HG03280 (cell line): ENCODE results near the gene SNX22.

ENCODE experiments used
- ATAC-seq: cut with Tn5 transposase; IDR thresholded peaks from one replicate; pipeline ENCODE4 v1.9.1; 2021; ENCODE audit warnings: mild to moderate bottlenecking, moderate library complexity; ENCODE audit not compliant: unreplicated experiment

SNX22 gene

DNA sequence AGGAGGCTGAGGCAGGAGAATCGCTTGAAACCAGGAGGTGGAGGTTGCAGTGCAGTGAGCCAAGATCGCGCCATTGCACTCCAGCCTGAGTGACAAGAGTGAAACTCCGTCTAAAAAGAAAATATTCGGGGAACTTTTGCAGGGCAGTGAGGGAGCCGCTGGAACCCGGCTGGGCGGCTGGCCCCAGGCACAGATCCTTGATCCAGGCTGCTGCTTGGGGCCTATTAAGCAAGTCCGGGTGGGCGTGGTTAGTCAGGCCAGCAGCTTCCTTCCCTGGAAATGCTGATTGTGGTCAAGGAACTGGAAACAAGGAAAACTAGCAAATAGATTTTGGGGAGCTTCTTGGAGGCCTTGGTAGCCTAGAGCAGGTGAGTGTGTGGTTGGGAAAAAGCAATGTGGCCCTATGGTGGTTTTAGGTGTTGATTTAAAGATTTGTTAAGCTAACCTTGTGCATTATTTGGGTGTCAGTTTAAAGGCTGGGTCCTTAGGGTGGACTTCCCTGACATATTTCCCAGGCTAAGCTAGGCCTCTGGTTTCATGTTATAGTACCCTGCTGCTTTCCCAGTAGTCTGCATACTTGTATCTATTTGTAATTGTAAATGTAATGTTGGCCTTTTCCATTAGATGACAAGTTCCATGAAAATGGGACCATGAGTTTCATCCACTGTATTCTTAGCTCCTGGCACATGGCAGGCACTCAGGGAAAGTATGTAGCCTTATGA lies 17.7 kb upstream of the SNX22 start:
- ATAC-seq: no peak

DNA sequence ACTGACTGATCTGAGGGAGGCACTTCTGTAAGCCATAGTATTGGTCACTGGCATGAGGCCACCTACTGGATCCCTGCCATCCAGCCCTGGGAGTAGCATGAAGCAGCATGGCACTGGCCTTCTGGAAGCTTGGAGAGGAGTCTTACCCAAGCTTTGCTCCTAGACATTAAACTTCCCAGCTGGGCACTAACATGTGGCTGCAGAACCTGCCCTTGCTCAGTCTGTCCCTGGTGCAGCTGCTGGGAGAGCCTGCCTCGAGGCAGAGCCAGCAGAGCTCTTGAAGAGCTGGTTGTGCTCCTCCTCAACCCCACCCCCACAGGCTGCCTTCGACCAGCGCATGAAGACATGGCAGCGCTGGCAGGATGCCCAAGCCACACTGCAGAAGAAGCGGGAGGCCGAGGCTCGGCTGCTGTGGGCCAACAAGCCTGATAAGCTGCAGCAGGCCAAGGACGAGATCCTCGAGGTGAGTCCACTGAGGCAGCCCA lies 17.1 kb upstream of the SNX22 start:
- ATAC-seq: no peak

DNA sequence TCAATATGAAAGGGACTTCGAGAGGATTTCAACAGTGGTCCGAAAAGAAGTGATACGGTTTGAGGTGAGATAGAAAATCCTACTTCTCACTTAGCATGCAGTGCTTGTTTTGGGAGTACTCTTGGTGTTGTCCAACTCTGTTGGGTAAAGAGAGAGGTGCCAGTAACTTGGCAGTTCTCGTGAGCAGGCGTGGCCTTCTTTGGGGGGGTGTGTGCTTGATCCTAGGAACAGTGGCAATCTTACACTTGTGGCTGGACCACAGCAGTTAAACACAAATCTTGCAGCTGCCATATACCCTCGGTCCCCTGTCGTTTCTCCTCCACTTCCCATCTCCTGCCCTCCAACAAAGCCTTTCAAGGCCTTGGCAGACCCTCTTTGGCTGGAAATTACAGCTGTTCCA lies 15.2 kb upstream of the SNX22 start:
- ATAC-seq: no peak

DNA sequence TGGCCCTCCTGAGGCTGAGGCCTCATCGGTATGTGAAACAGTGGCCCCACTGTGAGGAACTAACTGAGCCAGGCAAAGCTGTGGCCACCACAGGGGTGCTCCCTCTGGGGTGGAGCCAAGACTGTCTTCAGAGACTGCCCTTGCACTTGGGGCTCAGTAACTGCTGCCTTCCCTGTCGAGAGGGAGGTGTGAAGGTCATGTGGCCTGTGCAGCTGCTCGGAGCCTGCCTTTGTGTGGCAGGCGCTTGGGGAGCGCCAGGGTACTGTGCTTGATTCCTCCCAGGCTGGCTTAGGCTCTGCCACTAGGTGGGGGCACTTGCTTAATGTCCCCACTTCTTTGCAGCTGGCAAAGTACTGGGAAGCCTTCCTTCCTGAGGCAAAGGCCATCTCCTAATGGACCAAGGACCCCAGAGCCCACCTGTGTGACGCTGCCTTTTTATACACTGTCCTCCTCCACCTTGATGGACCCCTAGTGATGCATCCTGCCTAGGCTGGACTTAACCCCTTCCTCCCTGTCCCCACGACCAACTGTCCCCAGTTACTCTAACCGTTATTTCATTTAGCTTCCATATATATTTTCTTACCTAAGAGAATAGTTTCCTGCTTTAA lies 14.2 kb upstream of the SNX22 start:
- no peak for ATAC-seq

DNA sequence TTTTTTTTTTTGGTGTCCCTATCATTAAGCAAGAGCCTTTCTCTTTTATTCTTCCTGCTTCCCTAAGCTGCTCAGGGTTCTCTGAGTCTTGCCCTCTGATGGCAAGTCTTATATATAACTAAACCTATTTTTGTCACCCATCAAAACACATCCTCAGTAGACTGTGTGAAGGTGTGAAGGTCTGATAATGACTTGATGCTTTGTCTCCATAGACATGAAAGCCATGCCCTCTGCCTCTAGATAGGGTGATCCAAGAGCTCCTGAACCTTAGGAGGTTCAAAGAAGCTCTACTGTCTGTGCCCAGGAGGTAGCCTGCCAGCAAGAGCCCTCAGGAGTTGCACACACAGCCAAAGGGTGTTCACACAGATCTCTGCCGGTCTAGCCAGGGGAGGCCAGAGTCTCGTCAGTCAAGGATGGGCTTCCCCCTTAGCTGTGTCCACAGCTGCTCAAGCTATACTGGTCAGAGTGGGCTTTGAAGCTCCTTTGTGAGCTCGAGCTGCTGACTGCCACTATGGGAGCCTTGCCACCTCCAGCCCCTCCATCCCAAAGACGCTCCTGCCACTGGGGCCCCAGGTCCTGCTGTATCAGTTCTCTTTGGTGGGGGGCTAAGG lies 13.1 kb upstream of the SNX22 start:
- no peak for ATAC-seq

DNA sequence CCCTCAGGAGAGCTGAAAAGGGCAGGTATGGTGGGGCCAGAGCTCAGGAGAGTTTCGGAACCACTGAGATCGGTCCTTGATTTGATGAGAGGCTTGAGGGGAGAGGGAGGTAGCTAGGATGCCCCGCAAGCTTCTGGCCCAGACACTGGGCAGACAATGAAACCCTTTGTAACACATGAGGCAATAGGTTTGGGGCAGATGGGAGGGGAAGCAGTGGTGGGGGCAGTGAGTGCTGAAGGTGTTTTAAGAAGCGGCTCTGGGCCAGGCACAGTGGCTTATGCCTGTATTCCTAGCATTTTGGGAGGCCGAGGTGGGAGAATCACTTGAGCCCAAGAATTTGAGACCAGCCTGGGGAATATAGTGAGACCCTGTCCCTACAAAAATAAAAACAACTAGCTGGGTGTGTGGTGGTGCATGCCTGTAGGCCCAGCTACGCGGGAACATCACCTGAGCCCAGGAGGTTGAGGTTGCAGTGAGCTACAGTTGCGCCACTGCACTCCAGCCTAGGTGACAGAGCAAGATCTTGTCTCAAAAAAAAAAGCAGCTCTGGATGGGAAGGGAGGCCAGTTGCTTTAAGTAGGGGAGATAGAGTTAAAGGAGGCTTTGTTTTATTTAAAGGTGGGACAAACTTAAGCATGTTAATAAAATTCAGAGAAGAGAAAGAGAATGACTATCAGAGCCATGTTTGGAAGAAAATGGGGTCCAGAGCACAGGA lies 9.6 kb upstream of the SNX22 start:
- ATAC-seq: no peak

DNA sequence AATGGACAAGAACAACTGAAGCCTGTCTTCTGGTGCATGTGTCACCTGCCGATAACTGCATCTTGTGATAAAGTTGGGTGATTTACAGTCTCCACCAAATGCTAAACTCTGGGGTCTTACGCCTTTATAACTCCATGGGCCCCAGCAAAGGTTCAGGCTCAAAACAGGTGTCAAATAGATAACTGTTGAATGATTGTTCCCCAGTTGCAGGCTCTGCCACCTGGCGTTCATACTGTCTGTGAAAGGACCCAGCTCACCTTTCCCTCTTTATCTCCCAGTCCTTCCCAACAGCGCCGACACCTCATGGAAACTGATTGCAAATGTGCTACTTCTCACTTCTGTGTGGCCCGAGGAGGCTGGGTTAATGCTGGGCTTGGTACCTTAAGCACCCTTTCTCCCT lies 8.3 kb upstream of the SNX22 start:
- no peak for ATAC-seq

DNA sequence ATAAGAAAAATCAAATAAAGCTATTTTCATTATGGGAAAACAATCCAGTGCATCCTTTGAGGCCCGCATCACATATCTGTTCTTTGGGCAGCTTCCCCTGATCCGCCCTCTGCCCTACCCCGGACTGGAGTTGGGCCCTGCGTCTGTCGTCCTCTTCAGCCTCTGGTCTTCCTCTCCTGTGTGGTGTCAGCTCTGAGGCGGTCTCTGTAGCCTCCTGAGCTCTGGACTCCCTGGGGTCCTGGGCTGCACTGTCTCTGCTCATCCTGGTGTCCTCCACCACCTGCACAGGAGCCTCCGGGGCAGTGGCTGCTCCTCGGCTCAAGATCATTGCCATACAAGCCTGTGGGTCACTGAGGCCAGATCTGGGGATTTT lies 7.4 kb upstream of the SNX22 start:
- no peak for ATAC-seq

DNA sequence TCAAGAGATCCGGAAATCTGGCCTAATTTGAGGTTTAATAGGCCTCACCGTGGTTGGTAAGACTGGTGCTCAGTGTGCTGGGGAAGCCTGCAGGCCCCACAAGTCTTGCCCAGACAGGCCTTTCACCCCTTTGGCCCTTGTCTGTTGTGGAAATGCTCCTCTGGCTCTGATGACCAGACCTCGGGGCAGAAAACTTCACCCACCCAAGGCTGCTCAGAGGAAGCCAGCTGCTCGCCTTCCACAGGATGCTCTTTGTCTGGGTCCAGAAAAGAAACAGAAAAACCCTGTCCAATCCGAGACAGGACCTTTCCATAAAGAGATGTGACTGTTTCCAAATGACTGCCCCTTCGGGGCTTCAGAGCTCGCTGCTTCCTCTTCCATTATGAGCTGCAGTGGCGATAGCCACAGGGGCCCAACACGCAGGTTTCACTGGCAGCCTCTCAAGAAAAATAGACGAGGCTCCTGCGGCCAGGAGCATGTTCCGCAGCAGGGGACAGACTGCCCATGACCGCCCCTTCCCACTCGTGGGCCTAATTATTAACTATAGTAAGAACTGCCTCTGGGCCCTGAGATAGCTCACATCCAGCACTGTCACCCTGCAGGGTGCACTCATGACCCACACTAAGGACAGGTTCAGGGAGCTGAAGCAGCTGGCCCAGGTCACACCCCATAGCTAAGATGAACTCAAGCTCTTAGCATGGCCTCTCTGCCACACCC lies 6.8 kb upstream of the SNX22 start:
- peak; percentile 50 for ATAC-seq

DNA sequence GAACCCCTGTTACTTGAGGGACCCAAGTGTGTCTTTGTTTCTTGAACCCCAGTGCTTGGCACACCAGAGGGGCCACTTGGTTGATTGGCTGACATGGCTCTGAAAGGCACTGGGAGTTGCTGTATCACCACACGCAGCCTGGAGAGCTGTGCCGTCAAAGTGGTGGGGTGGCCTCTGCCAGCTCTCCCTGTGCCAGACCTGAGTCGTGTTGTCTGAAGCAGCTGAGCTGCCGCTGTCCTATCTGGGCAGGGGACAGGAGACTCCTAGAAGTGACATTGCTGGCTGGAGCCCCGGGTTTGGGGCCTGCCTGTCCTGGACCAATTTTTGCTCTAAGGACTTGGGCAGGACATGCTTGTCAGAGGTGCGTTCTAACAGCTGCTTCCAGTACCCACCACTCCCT lies 5.5 kb upstream of the SNX22 start:
- ATAC-seq: no peak

DNA sequence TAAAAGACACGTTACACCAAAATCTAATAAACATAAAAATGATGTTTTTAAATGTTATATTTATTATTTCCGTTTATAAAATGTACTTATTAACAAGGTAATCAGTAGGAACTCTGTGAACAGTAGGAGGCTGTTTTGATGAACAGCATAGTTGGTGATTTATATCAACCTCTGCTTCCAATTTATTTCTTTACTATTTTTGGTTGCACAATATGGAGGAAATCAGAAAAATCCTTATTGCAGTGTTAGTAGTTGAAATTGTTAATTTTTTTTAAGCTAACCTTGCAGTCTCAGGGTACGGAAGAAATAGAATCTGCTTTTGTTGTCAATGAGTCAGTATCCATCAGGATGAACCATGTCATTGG lies 5.0 kb upstream of the SNX22 start:
- ATAC-seq: no peak

DNA sequence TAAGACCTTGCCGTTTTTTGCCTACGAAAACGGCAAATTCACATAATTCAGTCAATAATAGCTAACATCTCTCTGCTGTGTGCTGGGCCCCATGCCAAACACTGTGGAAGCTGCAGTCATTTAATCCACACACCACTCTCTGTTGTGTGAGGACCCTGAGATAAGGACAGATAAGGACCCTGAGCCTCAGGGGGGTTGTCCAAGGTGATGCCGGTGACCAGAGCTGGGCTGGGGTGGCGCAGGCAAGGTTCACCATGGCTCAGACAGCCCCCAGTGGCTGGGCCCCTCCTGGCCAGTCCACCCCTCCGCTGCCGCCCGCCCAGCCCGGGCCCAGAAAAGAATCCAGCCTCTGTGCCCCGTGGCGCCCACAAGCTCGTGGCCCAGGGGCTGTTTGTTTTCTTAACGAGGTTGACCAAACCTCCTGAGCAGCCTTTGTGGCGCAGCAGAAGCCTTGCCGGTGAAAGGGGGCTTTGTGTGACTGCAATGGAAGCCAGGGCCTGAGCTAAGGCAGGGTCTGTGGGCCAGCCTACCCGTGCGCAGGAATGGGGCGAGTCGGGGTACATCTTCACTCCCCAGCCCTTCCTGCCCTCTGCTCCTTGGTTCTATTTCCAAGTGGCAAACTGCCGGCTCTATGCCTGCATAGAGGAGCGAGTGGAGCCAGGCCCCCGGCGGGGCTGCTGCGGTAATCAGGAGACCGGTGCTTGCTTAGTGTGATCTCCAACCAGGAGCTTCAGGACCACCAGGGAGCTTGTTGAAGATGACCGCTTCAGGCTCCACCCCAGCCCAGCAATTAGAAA lies 4.4 kb upstream of the SNX22 start:
- ATAC-seq: no peak

DNA sequence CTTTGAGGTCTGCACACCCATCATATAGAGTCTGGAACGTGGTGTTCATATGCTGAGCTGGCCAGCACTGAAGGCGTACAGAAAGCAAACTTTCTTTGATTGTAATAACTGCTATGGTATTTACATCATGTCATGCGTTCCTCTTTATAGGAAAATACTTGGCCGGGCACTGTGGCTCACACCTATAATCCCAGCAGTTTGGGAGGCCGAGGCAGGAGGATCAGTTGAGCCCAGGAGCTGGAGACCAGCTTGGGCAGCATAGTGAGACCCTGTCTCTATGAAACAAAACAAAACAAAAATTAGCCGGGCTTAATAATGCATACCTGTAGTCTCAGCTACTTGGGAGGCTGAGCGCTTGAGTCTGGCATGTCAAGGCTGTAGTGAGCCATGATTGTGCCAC lies 3.4 kb upstream of the SNX22 start:
- ATAC-seq: no peak

DNA sequence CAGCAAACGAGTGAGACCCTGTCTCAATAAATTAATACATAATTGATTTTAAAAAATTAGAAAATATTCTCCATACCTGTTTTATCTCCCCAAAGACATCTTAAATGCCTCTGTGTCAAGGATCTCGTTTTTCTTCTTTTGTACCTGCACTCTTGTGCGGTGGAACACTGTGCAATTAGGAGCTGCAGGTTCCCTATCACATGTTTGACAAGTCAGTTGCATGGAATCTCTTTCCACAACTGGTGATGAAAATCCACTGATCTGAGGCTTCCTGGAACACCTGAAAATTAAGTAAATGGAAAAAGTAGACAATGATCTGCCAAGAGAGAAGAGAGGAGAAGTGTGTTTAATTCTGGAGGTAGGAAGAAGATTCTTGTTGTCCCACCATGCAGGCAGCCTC lies 3.0 kb upstream of the SNX22 start:
- no peak for ATAC-seq

DNA sequence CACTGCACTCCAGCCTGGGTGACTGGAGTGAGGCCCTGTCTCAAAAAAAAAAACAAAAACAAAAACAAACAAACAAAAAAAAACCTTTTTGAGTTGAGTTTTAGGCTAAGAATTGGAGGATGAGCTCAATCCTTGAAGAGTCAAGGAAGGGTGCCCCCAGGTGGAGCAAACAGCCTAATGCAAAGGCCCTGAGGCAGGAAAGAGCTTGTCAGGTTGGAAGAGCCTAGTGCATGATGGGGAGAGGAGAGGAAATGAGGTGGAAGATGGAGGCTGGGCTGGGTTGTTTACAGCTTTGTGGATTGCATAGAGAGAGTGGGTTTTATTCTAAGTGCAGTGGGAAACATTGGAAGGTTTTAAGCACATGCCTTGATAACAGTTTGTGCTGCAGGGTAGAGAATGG lies 2.1 kb upstream of the SNX22 start:
- no peak for ATAC-seq

DNA sequence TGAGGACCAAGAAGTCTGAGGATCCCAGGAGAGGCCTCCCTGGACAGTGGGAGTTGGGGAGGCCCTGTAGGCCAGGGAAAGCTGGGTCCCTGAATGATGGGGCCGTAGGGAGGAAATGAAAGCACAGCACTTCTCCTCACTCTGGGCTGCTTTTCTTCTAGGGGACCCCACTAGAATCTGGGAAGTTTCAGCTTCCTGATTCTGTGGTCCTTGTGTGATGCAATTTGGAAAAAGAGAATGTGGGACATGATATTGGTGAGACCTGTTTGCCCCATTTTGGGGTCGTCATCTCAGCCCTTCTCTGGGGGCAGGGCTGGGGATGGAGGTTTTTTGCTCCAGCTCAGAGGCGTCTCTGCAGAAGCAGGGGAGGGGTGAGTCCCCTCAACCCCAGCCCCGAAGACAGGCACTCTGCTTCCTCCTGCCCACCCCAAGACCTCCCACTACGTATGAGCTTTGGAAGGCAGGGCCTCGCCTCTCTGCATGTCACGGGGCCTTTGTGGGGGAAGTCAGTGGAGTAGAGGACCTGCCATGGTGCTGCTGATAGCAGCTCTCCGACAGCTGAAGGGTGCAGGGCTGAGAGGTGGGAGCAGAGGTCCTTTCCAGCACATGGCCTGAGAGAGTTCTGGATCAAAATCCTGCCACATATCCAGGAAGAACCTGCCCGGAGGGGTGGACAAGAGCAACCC lies 1.5 kb upstream of the SNX22 start:
- ATAC-seq: no peak

DNA sequence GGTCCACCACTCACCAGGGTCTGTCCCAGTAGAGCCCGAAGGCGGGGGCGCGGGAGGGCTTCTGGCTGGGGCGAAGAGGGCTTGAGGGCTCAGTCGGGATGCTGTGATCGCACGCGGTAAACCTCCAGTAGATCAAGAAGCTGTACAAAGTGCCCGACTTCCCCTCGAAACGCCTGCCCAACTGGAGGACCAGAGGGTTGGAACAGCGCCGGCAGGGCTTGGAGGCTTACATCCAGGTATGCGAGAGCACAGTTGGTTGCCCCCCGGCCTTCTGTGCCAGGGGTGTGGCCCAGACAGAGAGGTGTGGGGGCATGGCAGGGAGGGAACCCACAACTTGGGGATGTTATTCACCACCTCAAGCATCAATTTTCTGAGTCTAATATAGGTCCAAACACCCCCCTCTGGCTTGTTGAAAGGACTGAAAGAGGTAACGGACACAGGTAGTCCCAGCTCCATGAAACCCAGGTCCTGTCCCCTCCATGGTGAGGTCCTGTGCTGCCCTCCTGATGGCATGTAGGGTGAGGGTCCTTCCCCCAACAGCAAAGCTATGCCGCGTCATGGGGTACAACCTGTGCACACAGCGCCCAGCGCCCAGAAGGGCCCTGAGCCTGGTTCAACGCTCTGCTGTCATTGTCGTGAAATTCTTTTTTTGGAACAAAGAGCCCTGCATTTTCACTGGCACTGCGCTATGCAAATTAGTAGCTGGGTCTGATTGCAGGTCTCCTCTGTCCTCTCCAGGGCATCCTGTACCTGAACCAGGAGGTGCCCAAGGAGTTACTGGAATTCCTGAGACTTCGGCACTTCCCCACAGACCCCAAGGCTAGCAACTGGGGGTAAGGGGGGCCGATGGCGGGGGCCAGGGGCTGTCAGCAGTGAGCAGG lies 1.2 kb downstream of the SNX22 start:
- ATAC-seq: peak; percentile 6

DNA sequence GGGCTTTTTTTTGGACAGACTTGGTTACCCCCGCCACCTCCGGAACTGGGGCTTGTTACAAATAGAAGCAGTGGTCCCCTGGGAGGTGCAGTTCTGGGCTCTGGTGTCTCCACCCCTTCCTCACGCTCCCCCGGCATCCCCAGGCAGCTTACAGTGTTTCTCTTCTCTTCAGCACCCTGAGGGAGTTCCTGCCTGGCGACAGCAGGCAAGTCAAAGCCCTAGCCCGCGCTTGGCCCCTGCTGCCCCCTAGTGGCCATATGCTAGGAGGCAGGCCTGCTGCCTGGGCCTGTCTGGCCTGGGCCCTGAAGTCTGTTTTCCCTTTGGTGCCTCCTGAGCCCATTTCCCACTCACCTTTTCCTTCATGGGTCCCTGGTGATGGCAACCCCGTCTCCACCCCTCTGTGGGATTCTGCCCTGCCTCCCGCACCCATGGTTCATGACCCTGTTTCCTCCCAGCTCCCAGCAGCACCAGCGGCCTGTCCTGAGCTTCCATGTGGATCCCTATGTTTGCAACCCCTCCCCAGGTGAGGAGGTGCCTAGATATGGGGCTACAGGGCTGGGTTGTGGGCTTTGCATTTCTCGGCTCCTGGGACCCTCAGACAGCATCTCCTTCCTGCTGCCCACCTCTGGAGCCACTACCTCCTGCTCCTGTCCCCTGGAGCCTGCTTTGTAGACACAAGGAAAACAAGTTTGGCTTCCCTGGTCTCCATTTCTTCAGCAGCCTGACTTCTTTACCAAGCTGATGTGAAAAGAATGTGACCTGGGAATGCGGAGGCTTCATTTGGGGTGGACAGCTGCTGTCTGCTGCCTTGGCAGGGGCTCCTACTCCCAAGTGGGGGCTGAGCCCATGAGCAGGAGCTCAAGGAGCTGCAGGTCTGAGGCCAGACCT lies 2.2 kb downstream of the SNX22 start:
- peak; percentile 53 for ATAC-seq
